ENCODE results near the gene ATP1A4. TPM values are rescaled to one million over a fixed set of nuclear protein-coding genes. Genes with fewer than 3 reads are reported as not detected.

ATP1A4 gene
- total and polyA plus RNA-seq, 10 of the 15 experiments (the other 5 are each of a cell fraction or from before 2014, with no cell fraction given) = 0.31 to 1.0 (median 0.54) TPM

DNA sequence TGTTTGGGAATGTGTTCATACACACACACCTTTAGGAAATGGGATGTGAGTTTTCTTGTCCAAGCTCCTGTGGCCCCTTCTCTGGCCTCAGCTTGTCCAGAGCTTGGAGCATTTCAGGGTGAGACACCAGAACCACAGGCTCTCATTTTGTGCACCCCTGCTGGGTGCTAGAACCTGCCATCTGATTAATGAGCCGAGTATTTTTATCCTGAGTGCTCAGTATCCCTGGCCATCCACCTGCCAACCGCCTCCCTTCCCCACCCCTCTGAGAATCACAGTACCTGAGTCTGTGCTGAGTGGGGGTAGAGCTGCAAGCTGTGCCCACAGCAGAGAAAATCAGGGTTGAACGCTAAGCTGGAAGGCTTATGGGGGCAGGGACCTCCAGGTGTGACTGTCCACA lies 40.4 kb downstream of the ATP1A4 start:
- Histone ChIP-seq H4K20me1 (ENCODE audit: control insufficient read depth, insufficient read depth) (no peaks in the 10 kb centered on the region), H3K4me2 (ENCODE audit: control insufficient read depth, insufficient read depth) (no peak overlapping the region), H3K79me2 (ENCODE audit: control insufficient read depth, insufficient read depth, low read length) (no peaks in the 10 kb centered on the region), H2AFZ (ENCODE audit: control insufficient read depth, low read depth, low read length) (no peak overlapping the region), H3K36me3 (ENCODE audit: control insufficient read depth in 2 of 2, insufficient read depth in 2 of 2, low read length in 1 of 2) (no peaks in the 10 kb centered on the region), H3K4me1 (ENCODE audit: control insufficient read depth, insufficient read depth, low read length) (peaks cover 21% of the 10 kb centered on the region), H3K27ac (ENCODE audit: control insufficient read depth, insufficient read depth) (no peak overlapping the region), H3K9ac (ENCODE audit: control insufficient read depth, insufficient read depth, low read length) (no peak overlapping the region), H3K4me3 (no peak overlapping the region), H3K27me3 (replicated peaks in 1 of 2; ENCODE audit: control insufficient read depth in 2 of 2, insufficient read depth in 2 of 2, low read length in 1 of 2) (peaks cover 0 to 3% of the 10 kb centered on the region in 2 experiments; a peak in 1 of 4 replicates), H3K9me3 (replicated peaks; ENCODE audit: control insufficient read depth, insufficient read depth, low read length) (no peaks in the 10 kb centered on the region)
- SMC1A ChIA-PET (ENCODE audit: uncharacterized antibody, unreplicated experiment) = interaction anchor here (0.6 to 5.6 kb wide), 15 partner anchors 9 to 184 kb away, joined by 3 to 123 read pairs (median 6); no protein-coding TSS in a partner anchor
- RAD21 ChIA-PET (ENCODE audit: unreplicated experiment) = interaction anchor here (1.0 to 5.4 kb wide), 8 partner anchors 12 to 186 kb away, joined by 3 to 128 read pairs (median 14); partner anchors contain the start of gene PEA15
- ATAC-seq (no peak), FAIRE-seq (no peak), DNase-seq (ENCODE audit: low read depth, low spot score) (no peak)
- POLR2A ChIA-PET = interaction anchor here (1.0 to 2.1 kb wide), 2 partner anchors 12 to 71 kb away, joined by 3 to 10 read pairs; partner anchors contain the start of gene DCAF8
- BruUV-seq (replicated peaks) = no TSS peak
- intact Hi-C loops (cut with micrococcal nuclease; ENCODE audit: unreplicated experiment) = loop anchor here (5.0 kb wide), 1 partner anchor 416 kb away; no protein-coding TSS in a partner anchor
- CTCF ChIA-PET = interaction anchor here (0.6 to 8.7 kb wide), 19 partner anchors 11 to 185 kb away, joined by 3 to 273 read pairs (median 7); partner anchors contain the start of gene PEX19
- 44% methylated on average over 3 of the region's 3 CpGs for WGBS (ENCODE audit: insufficient coverage, insufficient replicate concordance, low lambda C conversion rate, missing lambda C conversion rate)
- in situ Hi-C loops (cut with MboI) = loop anchor here (5.0 kb wide), 1 partner anchor 101 kb away; no protein-coding TSS in a partner anchor
- TF ChIP-seq ZNF274 (IDR thresholded peaks at IDR 0.05; ENCODE audit: insufficient read depth, insufficient read length) (no peak), NR2C1 (IDR thresholded peaks at IDR 0.05) (no peak), GABPA (IDR thresholded peaks at IDR 0.05; ENCODE audit: low read depth) (no peak), CUX1 (IDR thresholded peaks at IDR 0.05; ENCODE audit: insufficient replicate concordance, low read depth, low read length) (no peak), KDM1A (IDR thresholded peaks at IDR 0.05; ENCODE audit: borderline replicate concordance) (no peak), EGR1 (IDR thresholded peaks at IDR 0.05; ENCODE audit: borderline replicate concordance in 1 of 2, low read depth in 2 of 2, low read length in 2 of 2) (no peak)
- TF ChIP-seq, protein P1, sequence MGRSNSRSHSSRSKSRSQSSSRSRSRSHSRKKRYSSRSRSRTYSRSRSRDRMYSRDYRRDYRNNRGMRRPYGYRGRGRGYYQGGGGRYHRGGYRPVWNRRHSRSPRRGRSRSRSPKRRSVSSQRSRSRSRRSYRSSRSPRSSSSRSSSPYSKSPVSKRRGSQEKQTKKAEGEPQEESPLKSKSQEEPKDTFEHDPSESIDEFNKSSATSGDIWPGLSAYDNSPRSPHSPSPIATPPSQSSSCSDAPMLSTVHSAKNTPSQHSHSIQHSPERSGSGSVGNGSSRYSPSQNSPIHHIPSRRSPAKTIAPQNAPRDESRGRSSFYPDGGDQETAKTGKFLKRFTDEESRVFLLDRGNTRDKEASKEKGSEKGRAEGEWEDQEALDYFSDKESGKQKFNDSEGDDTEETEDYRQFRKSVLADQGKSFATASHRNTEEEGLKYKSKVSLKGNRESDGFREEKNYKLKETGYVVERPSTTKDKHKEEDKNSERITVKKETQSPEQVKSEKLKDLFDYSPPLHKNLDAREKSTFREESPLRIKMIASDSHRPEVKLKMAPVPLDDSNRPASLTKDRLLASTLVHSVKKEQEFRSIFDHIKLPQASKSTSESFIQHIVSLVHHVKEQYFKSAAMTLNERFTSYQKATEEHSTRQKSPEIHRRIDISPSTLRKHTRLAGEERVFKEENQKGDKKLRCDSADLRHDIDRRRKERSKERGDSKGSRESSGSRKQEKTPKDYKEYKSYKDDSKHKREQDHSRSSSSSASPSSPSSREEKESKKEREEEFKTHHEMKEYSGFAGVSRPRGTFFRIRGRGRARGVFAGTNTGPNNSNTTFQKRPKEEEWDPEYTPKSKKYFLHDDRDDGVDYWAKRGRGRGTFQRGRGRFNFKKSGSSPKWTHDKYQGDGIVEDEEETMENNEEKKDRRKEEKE (IDR thresholded peaks at IDR 0.05) = no peak
- TF ChIP-seq, protein P2, sequence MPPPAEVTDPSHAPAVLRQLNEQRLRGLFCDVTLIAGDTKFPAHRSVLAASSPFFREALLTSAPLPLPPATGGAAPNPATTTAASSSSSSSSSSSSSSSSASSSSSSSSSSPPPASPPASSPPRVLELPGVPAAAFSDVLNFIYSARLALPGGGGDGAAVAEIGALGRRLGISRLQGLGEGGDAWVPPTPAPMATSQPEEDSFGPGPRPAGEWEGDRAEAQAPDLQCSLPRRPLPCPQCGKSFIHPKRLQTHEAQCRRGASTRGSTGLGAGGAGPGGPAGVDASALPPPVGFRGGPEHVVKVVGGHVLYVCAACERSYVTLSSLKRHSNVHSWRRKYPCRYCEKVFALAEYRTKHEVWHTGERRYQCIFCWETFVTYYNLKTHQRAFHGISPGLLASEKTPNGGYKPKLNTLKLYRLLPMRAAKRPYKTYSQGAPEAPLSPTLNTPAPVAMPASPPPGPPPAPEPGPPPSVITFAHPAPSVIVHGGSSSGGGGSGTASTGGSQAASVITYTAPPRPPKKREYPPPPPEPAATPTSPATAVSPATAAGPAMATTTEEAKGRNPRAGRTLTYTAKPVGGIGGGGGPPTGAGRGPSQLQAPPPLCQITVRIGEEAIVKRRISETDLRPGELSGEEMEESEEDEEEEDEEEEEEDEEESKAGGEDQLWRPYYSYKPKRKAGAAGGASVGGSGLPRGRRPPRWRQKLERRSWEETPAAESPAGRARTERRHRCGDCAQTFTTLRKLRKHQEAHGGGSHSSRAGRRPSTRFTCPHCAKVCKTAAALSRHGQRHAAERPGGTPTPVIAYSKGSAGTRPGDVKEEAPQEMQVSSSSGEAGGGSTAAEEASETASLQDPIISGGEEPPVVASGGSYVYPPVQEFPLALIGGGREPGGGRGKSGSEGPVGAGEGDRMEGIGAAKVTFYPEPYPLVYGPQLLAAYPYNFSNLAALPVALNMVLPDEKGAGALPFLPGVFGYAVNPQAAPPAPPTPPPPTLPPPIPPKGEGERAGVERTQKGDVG (CRISPR knock-in tag; IDR thresholded peaks at IDR 0.05) = no peak
